Measurements from ENCODE around the gene PITPNC1.

- TF ChIP-seq CTCF (IDR thresholded peaks at IDR 0.05; ENCODE audit: poor library complexity, severe bottlenecking) (no peak), POLR2AphosphoS5 (IDR thresholded peaks at IDR 0.05) (no peak)
Observed at GRCh38 chr17:67440277-67441051, 63.4 kb downstream of the PITPNC1 start.

All from neural cell (in vitro differentiated cells).